Immature natural killer cell (primary cell): ENCODE results near the gene RPN2. TPM values are rescaled to one million over a fixed set of nuclear protein-coding genes. Genes with fewer than 3 reads are reported as not detected.

ENCODE experiments used
- DNase-seq, 3 donors: peaks; one replicate each; pipeline ENCODE4 v3.0.0; 2022; ENCODE audit warnings: mixed read lengths in 1 of 3
- H3K27ac Mint-ChIP-seq, 6 donors: one replicate each; pipeline ENCODE4 v1.8.0; 2020; ENCODE audit warnings: mixed read lengths in 6 of 6, mild to moderate bottlenecking in 5 of 6, inconsistent platforms in 4 of 6, moderate library complexity in 3 of 6
- H3K27me3 Mint-ChIP-seq, 3 donors: one replicate each; pipeline ENCODE4 v1.8.0; 2020 to 2021; ENCODE audit warnings: low read depth in 3 of 3, mild to moderate bottlenecking in 3 of 3, mixed read lengths in 3 of 3, moderate library complexity in 3 of 3, inconsistent platforms in 1 of 3
- H3K36me3 Mint-ChIP-seq, 3 donors: one replicate each; pipeline ENCODE4 v1.8.0; 2020; ENCODE audit warnings: mixed read lengths in 3 of 3, inconsistent platforms in 2 of 3, mild to moderate bottlenecking in 2 of 3
- H3K4me1 Mint-ChIP-seq, 2 donors: one replicate each; pipeline ENCODE4 v1.8.0; 2020; ENCODE audit warnings: inconsistent platforms in 2 of 2, mild to moderate bottlenecking in 2 of 2, mixed read lengths in 2 of 2, moderate library complexity in 1 of 2
- H3K4me3 Mint-ChIP-seq, 5 donors: one replicate each; pipeline ENCODE4 v1.8.0; 2020; ENCODE audit warnings: mild to moderate bottlenecking in 5 of 5, mixed read lengths in 5 of 5, inconsistent platforms in 3 of 5, moderate library complexity in 3 of 5
- H3K9me3 Mint-ChIP-seq, 6 donors: one replicate each; pipeline ENCODE4 v1.8.0; 2020; ENCODE audit warnings: mild to moderate bottlenecking in 6 of 6, mixed read lengths in 6 of 6, inconsistent platforms in 4 of 6, moderate library complexity in 3 of 6
- polyA plus RNA-seq, 3 donors: library from polyadenylated mRNA; unstranded; fragments of 300-500 nt; fragmentation: Illumina TruSeq; gene quantifications; one replicate each; pipeline ENCODE4 v1.2.3, GENCODE V29; 2021

RPN2 gene
- polyA plus RNA-seq, 3 donors from 2014 or later = 238 to 353 (median 312) TPM

GRCh38 chr20:37243937-37244571 lies 64.9 kb downstream of the RPN2 start:
- peaks cover 0 to 2% (median 2%) of the 10 kb centered on the region in 3 donors for H3K27me3 Mint-ChIP-seq
- H3K4me1 Mint-ChIP-seq = no peaks in the 10 kb centered on the region
- H3K4me3 Mint-ChIP-seq = no peak overlapping the region
- DNase-seq = no peak
- H3K27ac Mint-ChIP-seq = peak overlapping the region in 1 of 6 donors; percentile 63
- peaks cover 3 to 36% (median 17%) of the 10 kb centered on the region in 3 donors for H3K36me3 Mint-ChIP-seq
- no peaks in the 10 kb centered on the region for H3K9me3 Mint-ChIP-seq

GRCh38 chr20:37244572-37244957 lies 65.4 kb downstream of the RPN2 start:
- H3K4me1 Mint-ChIP-seq = no peaks in the 10 kb centered on the region
- peaks cover 0 to 2% (median 2%) of the 10 kb centered on the region in 3 donors for H3K27me3 Mint-ChIP-seq
- no peaks in the 10 kb centered on the region for H3K9me3 Mint-ChIP-seq
- peaks cover 3 to 31% (median 15%) of the 10 kb centered on the region in 3 donors for H3K36me3 Mint-ChIP-seq
- H3K4me3 Mint-ChIP-seq = no peak overlapping the region
- no peak overlapping the region for H3K27ac Mint-ChIP-seq
- DNase-seq = no peak

GRCh38 chr20:37245216-37246150 lies 66.4 kb downstream of the RPN2 start:
- no peak for DNase-seq
- Mint-ChIP-seq H3K9me3 (no peaks in the 10 kb centered on the region), H3K27me3 (peaks cover 0 to 2% (median 2%) of the 10 kb centered on the region in 3 donors), H3K36me3 (peaks cover 4 to 22% (median 12%) of the 10 kb centered on the region in 3 donors), H3K4me1 (no peaks in the 10 kb centered on the region), H3K27ac (peak overlapping the region in 1 of 6 donors; percentile 78), H3K4me3 (no peak overlapping the region)

GRCh38 chr20:37246736-37247135 lies 67.6 kb downstream of the RPN2 start:
- Mint-ChIP-seq H3K27ac (no peak overlapping the region), H3K4me1 (no peaks in the 10 kb centered on the region), H3K4me3 (no peak overlapping the region), H3K9me3 (no peaks in the 10 kb centered on the region), H3K36me3 (peaks cover 4 to 14% (median 7%) of the 10 kb centered on the region in 3 donors), H3K27me3 (peaks cover 0 to 2% (median 2%) of the 10 kb centered on the region in 3 donors)
- no peak for DNase-seq

GRCh38 chr20:37247547-37247946 lies 68.4 kb downstream of the RPN2 start:
- peak overlapping the region in 1 of 6 donors; percentile 39 for H3K27ac Mint-ChIP-seq
- no peak for DNase-seq
- H3K4me1 Mint-ChIP-seq = no peaks in the 10 kb centered on the region
- peaks cover 4 to 9% (median 7%) of the 10 kb centered on the region in 3 donors for H3K36me3 Mint-ChIP-seq
- H3K27me3 Mint-ChIP-seq = peaks cover 0 to 2% (median 2%) of the 10 kb centered on the region in 3 donors
- no peaks in the 10 kb centered on the region for H3K9me3 Mint-ChIP-seq
- no peak overlapping the region for H3K4me3 Mint-ChIP-seq

GRCh38 chr20:37249304-37249703 lies 70.2 kb downstream of the RPN2 start:
- no peak overlapping the region for H3K4me3 Mint-ChIP-seq
- no peaks in the 10 kb centered on the region for H3K4me1 Mint-ChIP-seq
- DNase-seq = no peak
- H3K36me3 Mint-ChIP-seq = peaks cover 2 to 5% (median 4%) of the 10 kb centered on the region in 3 donors
- no peak overlapping the region for H3K27ac Mint-ChIP-seq
- no peaks in the 10 kb centered on the region for H3K9me3 Mint-ChIP-seq
- H3K27me3 Mint-ChIP-seq = peaks cover 0 to 2% (median 0%) of the 10 kb centered on the region in 3 donors

GRCh38 chr20:37251825-37252477 lies 72.8 kb downstream of the RPN2 start:
- peaks cover 0 to 4% (median 2%) of the 10 kb centered on the region in 3 donors for H3K36me3 Mint-ChIP-seq
- H3K9me3 Mint-ChIP-seq = no peaks in the 10 kb centered on the region
- H3K4me3 Mint-ChIP-seq = no peak overlapping the region
- no peaks in the 10 kb centered on the region for H3K4me1 Mint-ChIP-seq
- H3K27me3 Mint-ChIP-seq = no peaks in the 10 kb centered on the region
- no peak for DNase-seq
- H3K27ac Mint-ChIP-seq = no peak overlapping the region

GRCh38 chr20:37253087-37253486 lies 74.0 kb downstream of the RPN2 start:
- peaks cover 0 to 4% (median 2%) of the 10 kb centered on the region in 3 donors for H3K36me3 Mint-ChIP-seq
- H3K4me1 Mint-ChIP-seq = no peaks in the 10 kb centered on the region
- H3K27me3 Mint-ChIP-seq = peaks cover 0 to under 1% (median 0%) of the 10 kb centered on the region in 3 donors
- H3K4me3 Mint-ChIP-seq = no peak overlapping the region
- DNase-seq = no peak
- H3K9me3 Mint-ChIP-seq = no peaks in the 10 kb centered on the region
- no peak overlapping the region for H3K27ac Mint-ChIP-seq

- H3K27ac Mint-ChIP-seq = no peak overlapping the region
- peaks cover 0 to 2% (median 1%) of the 10 kb centered on the region in 3 donors for H3K27me3 Mint-ChIP-seq
- no peaks in the 10 kb centered on the region for H3K9me3 Mint-ChIP-seq
- no peak overlapping the region for H3K4me3 Mint-ChIP-seq
- no peak for DNase-seq
- no peaks in the 10 kb centered on the region for H3K4me1 Mint-ChIP-seq
- peaks cover 0 to 4% (median 0%) of the 10 kb centered on the region in 3 donors for H3K36me3 Mint-ChIP-seq
These were observed 75.2 kb downstream of the RPN2 start for GRCh38 chr20:37254114-37254878.

- Mint-ChIP-seq H3K9me3 (no peaks in the 10 kb centered on the region), H3K27ac (no peak overlapping the region), H3K27me3 (peaks cover 1 to 8% (median 2%) of the 10 kb centered on the region in 3 donors), H3K4me3 (no peak overlapping the region), H3K36me3 (no peaks in the 10 kb centered on the region), H3K4me1 (no peaks in the 10 kb centered on the region)
- DNase-seq = no peak
These were observed 77.2 kb downstream of the RPN2 start for GRCh38 chr20:37256286-37256685.

GRCh38 chr20:37257530-37257929 lies 78.4 kb downstream of the RPN2 start:
- DNase-seq = no peak
- Mint-ChIP-seq H3K27ac (no peak overlapping the region), H3K36me3 (no peaks in the 10 kb centered on the region), H3K4me1 (no peaks in the 10 kb centered on the region), H3K4me3 (no peak overlapping the region), H3K27me3 (peaks cover 1 to 11% (median 7%) of the 10 kb centered on the region in 3 donors), H3K9me3 (no peaks in the 10 kb centered on the region)

GRCh38 chr20:37257988-37258387 lies 78.9 kb downstream of the RPN2 start:
- no peaks in the 10 kb centered on the region for H3K36me3 Mint-ChIP-seq
- H3K4me3 Mint-ChIP-seq = no peak overlapping the region
- H3K4me1 Mint-ChIP-seq = no peaks in the 10 kb centered on the region
- no peaks in the 10 kb centered on the region for H3K9me3 Mint-ChIP-seq
- DNase-seq = no peak
- H3K27ac Mint-ChIP-seq = no peak overlapping the region
- peaks cover 1 to 12% (median 7%) of the 10 kb centered on the region in 3 donors for H3K27me3 Mint-ChIP-seq

GRCh38 chr20:37259031-37259430 lies 79.9 kb downstream of the RPN2 start:
- H3K36me3 Mint-ChIP-seq = no peaks in the 10 kb centered on the region

More at GRCh38 chr20:37259031-37259430, 79.9 kb downstream of the RPN2 start:
- no peaks in the 10 kb centered on the region for H3K4me1 Mint-ChIP-seq
- H3K27ac Mint-ChIP-seq = no peak overlapping the region
- no peak for DNase-seq
- no peak overlapping the region for H3K4me3 Mint-ChIP-seq
- peaks cover 1 to 12% (median 7%) of the 10 kb centered on the region in 3 donors for H3K27me3 Mint-ChIP-seq
- H3K9me3 Mint-ChIP-seq = no peaks in the 10 kb centered on the region
